T-helper 1 cell treated with Interleukin-12 subunit alpha and Interleukin-12 subunit beta and Interleukin-4 antibody, amounts not matched to agents 30 μg/mL and 1 μg/mL, for 36 hours (primary cell): Measurements from ENCODE around the gene HEYL.

Experiments
- H3K27ac Mint-ChIP-seq: one replicate; pipeline ENCODE4 v1.8.0; 2021; ENCODE audit warnings: mild to moderate bottlenecking, mixed read lengths
- H3K27me3 Mint-ChIP-seq: one replicate; pipeline ENCODE4 v1.8.0; 2021; ENCODE audit warnings: low read depth, mixed read lengths
- H3K36me3 Mint-ChIP-seq: one replicate; pipeline ENCODE4 v1.8.0; 2021; ENCODE audit warnings: low read depth, mixed read lengths
- H3K4me1 Mint-ChIP-seq: one replicate; pipeline ENCODE4 v1.8.0; 2021; ENCODE audit warnings: low read depth, mixed read lengths
- H3K4me3 Mint-ChIP-seq: one replicate; pipeline ENCODE4 v1.8.0; 2021; ENCODE audit warnings: mild to moderate bottlenecking, moderate library complexity, mixed read lengths
- H3K9me3 Mint-ChIP-seq: one replicate; pipeline ENCODE4 v1.8.0; 2021; ENCODE audit warnings: mixed read lengths

The HEYL gene

DNA sequence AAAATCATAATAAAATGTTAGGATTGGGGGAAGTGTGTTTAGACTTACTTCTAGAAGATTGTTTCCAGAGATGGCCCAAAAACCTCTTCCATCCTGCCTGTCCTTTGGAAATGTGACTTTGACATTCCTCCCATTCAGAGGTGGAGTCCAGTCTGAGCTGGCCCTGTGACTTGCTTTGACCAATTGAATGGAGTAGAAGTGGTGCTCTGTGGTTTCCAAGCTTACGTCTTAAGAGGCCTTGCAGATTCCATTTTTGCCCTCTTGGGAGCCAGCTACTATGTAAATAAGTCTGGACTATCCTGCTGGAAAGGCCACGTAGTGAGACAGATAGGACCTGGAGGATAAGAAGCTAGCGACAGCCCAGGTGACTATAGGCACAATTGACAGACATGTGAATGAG is 33.8 kb upstream of the HEYL start:
- H3K36me3 Mint-ChIP-seq = peaks cover 3% of the 10 kb centered on the region
- no peaks in the 10 kb centered on the region for H3K9me3 Mint-ChIP-seq
- no peak overlapping the region for H3K4me3 Mint-ChIP-seq
- H3K27ac Mint-ChIP-seq = no peak overlapping the region
- peaks cover 17% of the 10 kb centered on the region for H3K27me3 Mint-ChIP-seq
- H3K4me1 Mint-ChIP-seq = peaks cover 10% of the 10 kb centered on the region

DNA sequence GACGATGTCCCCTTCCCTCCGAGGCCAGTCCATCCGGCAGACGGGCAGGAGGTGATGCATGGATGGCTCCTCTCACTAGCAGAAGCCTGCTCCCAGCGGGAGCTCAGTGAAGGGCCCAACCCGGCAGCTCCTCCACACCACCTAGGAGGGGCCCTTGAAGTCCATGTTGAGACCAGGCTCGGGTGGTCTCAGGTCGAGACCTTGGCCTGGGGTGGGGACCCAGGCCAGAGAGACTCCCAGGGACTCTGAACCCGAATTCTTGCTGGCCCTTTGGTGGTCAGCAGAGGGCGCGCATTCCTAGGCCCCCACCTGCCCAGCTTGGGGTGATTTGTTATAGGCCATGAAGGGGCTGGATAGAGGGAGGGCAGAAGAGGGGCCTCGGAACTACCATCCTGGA is 33.1 kb upstream of the HEYL start:
- peaks cover 13% of the 10 kb centered on the region for H3K4me1 Mint-ChIP-seq
- peak overlapping the region; percentile 57 for H3K4me3 Mint-ChIP-seq
- H3K36me3 Mint-ChIP-seq = peaks cover 3% of the 10 kb centered on the region
- H3K27ac Mint-ChIP-seq = no peak overlapping the region
- peaks cover 17% of the 10 kb centered on the region for H3K27me3 Mint-ChIP-seq
- H3K9me3 Mint-ChIP-seq = no peaks in the 10 kb centered on the region

DNA sequence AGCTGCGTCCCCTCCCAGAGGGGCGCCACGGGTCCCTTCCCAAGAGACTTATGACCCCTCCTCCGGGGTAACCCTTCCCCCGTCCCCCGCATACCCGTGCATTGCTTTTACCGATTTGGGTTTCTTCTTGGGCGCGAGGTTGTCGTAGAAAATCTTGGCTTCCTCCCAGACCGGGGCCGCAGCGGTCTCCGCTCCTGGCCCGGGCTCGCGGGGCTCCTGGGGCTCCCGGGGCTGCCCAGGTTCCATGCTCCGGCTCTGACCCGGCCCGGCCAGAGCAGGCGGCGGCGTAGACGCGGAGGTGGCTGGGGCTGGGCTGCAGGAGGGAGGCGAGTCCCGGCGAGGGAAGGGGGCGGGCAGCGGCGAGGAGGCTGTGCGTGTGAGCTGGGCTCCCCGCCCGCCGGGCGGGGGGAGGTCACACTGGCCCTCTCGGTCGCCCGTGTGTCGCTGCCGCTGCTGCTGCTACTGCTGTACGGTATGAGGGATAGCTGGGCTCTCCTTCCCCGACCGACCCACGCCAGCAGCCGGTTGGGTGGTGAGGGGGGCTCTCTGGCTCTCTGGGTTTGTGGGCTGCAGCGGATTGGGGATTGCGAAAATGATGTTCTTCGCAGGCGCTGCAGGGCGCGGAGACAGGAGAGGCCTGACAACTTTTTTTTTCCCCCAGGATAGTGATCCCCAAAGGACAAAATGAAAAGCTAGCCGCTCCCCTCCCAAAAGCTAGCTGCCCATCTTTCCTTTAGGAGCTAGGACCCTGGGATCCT is 32.5 kb upstream of the HEYL start, which contains the start of gene NT5C1A:
NT5C1A (minus strand) TSS at position 315 of the 758 bp plus-strand sequence; CDS start at position 246, 69 bp downstream.
- H3K36me3 Mint-ChIP-seq = peaks cover 3% of the 10 kb centered on the region
- H3K9me3 Mint-ChIP-seq = no peaks in the 10 kb centered on the region
- no peak within 1 kb of the TSS for H3K27ac Mint-ChIP-seq
- peaks cover 17% of the 10 kb centered on the region for H3K27me3 Mint-ChIP-seq
- peak within 1 kb of the TSS; percentile 57 for H3K4me3 Mint-ChIP-seq
- H3K4me1 Mint-ChIP-seq = peaks cover 19% of the 10 kb centered on the region

DNA sequence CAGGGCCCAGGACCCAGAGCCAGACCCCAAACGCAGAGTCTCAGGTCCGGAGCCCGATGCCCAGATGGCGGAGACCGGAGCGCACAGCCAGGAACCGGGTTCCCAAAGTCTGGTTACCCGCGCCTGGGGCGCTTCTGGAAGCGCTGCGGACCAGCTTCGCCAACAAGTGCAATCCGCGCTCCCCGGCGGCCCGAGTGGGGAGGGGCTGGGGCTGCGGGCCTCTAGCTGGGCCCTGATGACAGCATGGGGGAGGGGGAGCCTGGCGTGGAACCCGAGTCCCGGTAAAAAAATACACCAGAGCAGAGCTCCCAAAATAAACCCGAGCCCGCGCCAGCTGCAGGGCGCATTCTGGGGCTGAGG is 32.0 kb upstream of the HEYL start:
- Mint-ChIP-seq H3K36me3 (peaks cover 3% of the 10 kb centered on the region), H3K27me3 (peaks cover 17% of the 10 kb centered on the region), H3K9me3 (no peaks in the 10 kb centered on the region), H3K27ac (no peak overlapping the region), H3K4me3 (peak overlapping the region; percentile 57), H3K4me1 (peaks cover 24% of the 10 kb centered on the region)

DNA sequence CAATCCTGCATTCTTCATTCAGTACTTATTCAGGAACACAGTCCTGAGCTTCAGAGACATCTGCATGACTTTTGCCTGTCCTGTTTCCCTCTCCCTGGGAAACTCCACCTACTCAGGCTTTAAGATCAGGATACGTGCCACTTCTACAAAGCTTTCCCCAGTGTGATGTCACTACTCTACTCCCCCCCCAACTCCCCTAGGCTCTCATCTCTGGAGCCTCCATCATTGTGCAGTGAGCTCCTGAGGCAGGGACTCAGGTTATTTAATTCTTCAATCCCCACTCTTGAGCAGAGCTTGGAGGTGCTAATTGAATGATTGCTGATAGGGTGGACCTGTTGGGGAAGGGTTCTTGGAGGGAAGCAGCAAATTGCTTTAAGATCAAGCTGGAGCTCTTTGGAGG is 31.2 kb upstream of the HEYL start:
- H3K27me3 Mint-ChIP-seq = peaks cover 17% of the 10 kb centered on the region
- H3K4me1 Mint-ChIP-seq = peaks cover 24% of the 10 kb centered on the region
- no peak overlapping the region for H3K27ac Mint-ChIP-seq
- peaks cover 3% of the 10 kb centered on the region for H3K36me3 Mint-ChIP-seq
- no peaks in the 10 kb centered on the region for H3K9me3 Mint-ChIP-seq
- no peak overlapping the region for H3K4me3 Mint-ChIP-seq

DNA sequence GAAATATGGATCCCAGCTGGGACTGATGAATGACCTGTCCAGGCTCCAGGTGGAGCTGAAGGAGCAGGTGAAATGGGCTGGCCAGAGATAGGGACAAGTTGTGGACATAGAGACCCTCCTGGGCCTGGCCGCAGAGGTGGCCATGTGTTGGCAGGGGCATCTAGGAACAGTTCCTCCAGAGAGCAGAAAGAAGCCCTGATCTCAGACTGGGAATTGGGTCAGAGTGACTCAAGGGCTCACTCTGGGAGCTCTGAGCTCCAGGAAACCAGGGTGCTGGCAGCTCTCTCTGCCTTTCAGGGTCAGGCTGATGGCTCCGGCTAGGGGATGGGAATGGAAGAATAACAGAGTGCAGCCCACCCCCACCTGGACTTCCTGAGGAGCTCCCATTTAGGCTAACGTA is 29.5 kb upstream of the HEYL start:
- peaks cover 4% of the 10 kb centered on the region for H3K36me3 Mint-ChIP-seq

DNA sequence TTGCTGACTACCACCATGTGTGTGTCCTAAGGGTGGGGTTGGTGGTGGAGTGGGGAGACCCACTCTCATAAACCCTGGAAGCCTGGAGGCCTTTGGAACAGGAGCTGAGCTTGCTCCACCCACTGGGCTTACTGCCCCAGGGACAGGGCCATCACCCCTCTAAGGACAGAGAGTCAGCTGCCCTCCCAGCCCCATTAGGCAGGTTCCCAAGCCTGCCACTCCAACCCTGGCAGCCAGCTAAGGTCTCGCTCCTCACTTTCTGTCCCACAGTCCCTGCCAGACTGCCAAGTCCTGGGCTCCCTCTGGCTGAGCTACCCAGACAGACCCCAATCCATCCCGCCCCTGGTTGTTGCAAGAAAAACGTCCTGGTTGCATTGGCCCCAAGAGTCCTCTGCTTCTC is 28.7 kb upstream of the HEYL start:
- Mint-ChIP-seq H3K9me3 (no peaks in the 10 kb centered on the region), H3K27ac (no peak overlapping the region), H3K36me3 (peaks cover 4% of the 10 kb centered on the region), H3K27me3 (peaks cover 14% of the 10 kb centered on the region), H3K4me3 (no peak overlapping the region), H3K4me1 (peaks cover 22% of the 10 kb centered on the region)

More for the DNA sequence above, 29.5 kb upstream of the HEYL start:
- Mint-ChIP-seq H3K27ac (no peak overlapping the region), H3K4me1 (peaks cover 24% of the 10 kb centered on the region), H3K27me3 (peaks cover 17% of the 10 kb centered on the region), H3K4me3 (no peak overlapping the region), H3K9me3 (no peaks in the 10 kb centered on the region)

DNA sequence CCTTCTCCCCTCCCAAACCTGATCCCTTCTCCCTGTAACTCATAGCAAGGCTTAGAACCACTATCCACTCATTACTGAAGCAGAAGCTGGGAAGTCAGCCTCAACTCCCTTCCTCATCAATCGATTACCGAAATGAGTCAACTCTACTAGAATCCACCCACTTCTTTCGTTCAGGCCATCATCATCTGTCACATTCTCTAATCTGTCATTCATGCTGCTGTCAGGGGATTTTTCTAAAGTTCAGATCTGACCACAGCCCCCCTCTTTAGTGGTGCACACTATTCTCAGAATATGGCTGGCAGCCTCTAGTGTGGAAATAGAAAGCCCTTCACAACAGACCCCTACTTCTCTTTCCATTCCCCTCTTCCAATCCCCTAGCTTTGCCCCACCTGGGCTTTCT is 27.3 kb upstream of the HEYL start:
- peak overlapping the region; percentile 25 for H3K4me3 Mint-ChIP-seq
- H3K4me1 Mint-ChIP-seq = peaks cover 22% of the 10 kb centered on the region
- peaks cover 10% of the 10 kb centered on the region for H3K27me3 Mint-ChIP-seq
- H3K27ac Mint-ChIP-seq = peak overlapping the region; percentile 43
- peaks cover 4% of the 10 kb centered on the region for H3K36me3 Mint-ChIP-seq
- H3K9me3 Mint-ChIP-seq = no peaks in the 10 kb centered on the region

DNA sequence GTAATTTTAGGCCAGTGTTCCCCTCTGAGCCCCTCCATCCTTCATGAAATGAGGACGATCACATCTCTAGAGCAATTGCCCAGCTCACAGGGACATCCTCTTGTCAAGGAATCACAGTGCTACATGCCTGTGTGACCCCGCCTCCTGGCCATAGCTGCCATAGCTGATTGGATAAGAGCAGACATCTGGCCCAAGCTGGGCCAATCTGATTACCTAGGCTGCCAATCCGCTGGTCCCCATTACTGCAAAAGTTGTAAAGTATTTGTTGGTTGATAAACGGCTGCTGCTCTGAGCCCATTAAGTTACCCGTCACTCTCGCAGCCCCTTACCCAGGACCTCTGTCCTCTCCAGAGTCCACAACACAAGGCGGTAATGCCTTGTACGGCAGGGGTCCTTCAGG is 24.1 kb upstream of the HEYL start:
- no peak overlapping the region for H3K4me3 Mint-ChIP-seq
- H3K27ac Mint-ChIP-seq = no peak overlapping the region
- no peaks in the 10 kb centered on the region for H3K27me3 Mint-ChIP-seq
- H3K36me3 Mint-ChIP-seq = peaks cover 1% of the 10 kb centered on the region
- no peaks in the 10 kb centered on the region for H3K9me3 Mint-ChIP-seq
- peaks cover 17% of the 10 kb centered on the region for H3K4me1 Mint-ChIP-seq

DNA sequence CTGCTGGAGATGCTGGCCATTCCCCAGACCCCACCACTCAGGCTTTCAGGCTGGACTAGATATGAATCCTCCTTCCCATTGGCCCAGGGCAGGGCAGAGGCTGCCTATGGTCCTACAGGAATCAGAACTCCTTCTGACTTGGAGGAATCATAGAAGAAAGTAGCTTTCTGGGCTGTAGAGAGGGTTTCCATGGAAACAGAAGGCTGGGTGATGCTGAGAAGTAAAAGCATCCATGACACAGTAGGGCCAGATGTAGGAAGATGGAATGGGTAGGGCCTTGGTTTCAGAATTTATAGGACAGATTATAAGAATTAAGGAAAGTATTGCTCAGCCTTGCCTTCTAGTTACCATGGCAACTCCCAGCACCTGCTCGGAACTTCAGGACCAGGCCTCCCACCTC is 23.4 kb upstream of the HEYL start:
- Mint-ChIP-seq H3K36me3 (peaks cover 1% of the 10 kb centered on the region), H3K9me3 (no peaks in the 10 kb centered on the region), H3K27me3 (no peaks in the 10 kb centered on the region), H3K27ac (no peak overlapping the region), H3K4me3 (no peak overlapping the region), H3K4me1 (peaks cover 17% of the 10 kb centered on the region)

DNA sequence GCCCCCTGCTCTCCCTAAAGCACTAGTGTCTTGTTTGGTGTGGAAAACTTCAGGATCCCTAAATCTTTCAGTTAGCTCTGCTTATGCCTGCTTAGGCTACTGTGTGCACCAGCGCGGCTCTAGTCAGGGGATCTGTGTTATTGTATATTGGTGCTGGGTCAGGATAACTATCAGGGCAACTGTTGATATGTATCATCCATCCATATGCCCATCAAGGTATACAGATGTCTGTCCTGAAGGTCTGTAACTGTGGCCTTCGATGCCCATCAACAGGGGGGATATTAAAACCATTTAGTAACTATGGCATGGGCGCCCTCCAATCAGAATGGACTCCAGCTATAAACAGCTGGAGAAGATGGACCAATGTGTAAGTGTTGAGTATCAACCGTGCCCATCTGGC is 20.1 kb upstream of the HEYL start:
- Mint-ChIP-seq H3K4me1 (peaks cover 5% of the 10 kb centered on the region), H3K4me3 (no peak overlapping the region), H3K27me3 (no peaks in the 10 kb centered on the region), H3K36me3 (no peaks in the 10 kb centered on the region), H3K9me3 (no peaks in the 10 kb centered on the region), H3K27ac (no peak overlapping the region)

DNA sequence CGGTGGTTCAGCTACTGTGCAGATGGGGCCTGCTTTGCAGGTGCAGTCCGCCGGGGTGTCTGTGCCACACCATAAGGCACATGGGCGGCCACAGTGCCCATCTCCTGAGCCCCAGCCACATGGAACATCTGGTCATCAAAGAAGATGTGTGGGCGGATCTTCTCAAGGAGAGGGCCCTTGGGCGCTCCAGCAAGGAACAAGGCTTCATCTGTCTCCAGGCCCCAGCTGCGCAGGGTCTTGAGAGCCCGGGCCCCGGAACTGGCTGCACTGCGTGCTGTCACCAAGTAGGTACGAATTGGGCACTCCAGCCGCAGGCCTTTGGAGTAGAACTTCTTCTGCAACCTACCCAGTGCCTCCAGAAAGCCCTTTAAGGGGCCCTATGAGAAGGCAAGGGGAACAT is 19.7 kb upstream of the HEYL start:
- H3K4me1 Mint-ChIP-seq = peaks cover 6% of the 10 kb centered on the region
- no peaks in the 10 kb centered on the region for H3K9me3 Mint-ChIP-seq
- no peak overlapping the region for H3K27ac Mint-ChIP-seq
- H3K4me3 Mint-ChIP-seq = no peak overlapping the region
- H3K36me3 Mint-ChIP-seq = no peaks in the 10 kb centered on the region
- H3K27me3 Mint-ChIP-seq = no peaks in the 10 kb centered on the region

DNA sequence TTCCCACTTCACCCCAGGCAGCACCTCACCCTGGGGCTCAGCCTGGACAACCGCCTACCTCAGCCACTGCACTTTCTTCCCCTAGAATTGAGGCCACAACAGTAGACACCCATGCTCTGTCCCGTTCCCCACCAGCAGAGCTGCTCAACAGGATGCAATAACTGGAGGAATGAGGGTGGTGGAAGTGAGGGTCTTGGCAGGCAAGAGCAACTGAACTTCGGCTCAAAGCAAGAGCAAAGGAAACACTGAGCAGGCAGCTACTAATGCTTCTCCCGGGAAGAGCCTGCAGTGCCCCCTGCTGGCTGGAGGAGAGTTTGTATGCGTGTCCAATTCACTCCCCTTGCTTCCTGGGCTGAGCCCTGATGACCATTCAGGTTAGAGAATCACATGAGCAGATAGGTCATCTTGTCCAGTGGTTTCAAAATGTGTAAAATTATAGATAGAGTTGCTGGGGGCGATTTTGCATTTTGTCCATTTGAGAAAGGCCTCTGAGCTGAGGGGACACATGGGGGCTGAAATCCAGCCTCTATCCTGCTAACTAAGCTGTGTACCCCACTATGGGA is 18.6 kb upstream of the HEYL start:
- H3K36me3 Mint-ChIP-seq = no peaks in the 10 kb centered on the region
- no peak overlapping the region for H3K27ac Mint-ChIP-seq
- no peaks in the 10 kb centered on the region for H3K9me3 Mint-ChIP-seq
- peaks cover 3% of the 10 kb centered on the region for H3K27me3 Mint-ChIP-seq
- H3K4me1 Mint-ChIP-seq = peaks cover 14% of the 10 kb centered on the region
- H3K4me3 Mint-ChIP-seq = peak overlapping the region; percentile 59

DNA sequence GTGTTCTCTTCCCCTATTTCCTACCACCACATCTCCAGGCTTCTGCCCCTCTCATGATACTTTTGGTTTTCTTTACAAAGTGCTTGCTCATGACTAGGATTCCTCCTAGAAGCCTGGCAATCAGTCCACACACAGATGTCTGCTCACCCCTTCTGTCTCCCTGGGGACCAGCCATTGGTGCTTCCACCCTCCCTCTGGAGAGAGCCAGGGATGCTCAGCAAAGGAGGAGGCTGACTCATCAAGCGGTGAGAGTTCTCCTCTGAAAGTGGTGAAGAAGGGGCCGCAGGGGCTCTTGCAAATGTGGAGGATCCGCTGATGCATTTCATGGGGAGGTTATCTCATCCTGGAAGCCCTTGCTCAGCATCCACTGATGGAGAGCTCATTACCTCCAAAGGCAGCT is 18.0 kb upstream of the HEYL start:
- no peaks in the 10 kb centered on the region for H3K9me3 Mint-ChIP-seq
- H3K27me3 Mint-ChIP-seq = peaks cover 3% of the 10 kb centered on the region
- H3K27ac Mint-ChIP-seq = no peak overlapping the region
- peaks cover 17% of the 10 kb centered on the region for H3K4me1 Mint-ChIP-seq
- no peak overlapping the region for H3K4me3 Mint-ChIP-seq
- H3K36me3 Mint-ChIP-seq = no peaks in the 10 kb centered on the region

DNA sequence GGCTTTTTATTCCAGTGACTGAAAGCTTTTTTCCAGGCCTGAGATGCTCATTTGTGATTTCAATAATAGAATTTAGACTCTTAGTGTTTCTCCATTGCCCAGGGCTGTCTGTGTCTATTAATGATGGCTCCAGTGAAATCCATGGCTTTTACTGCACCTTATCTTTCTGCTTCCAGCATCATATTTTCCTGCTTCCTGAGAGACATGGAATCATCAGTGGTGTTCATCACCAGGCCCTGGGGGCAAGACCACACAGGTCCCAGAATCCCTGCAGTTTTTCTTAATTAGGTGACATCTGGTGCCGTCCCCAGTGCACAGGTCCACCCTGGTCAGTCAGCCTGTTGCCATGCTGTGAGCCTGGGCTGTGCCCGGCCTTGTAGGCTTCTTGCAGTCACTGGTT is 16.9 kb upstream of the HEYL start:
- peaks cover 3% of the 10 kb centered on the region for H3K27me3 Mint-ChIP-seq
- no peaks in the 10 kb centered on the region for H3K9me3 Mint-ChIP-seq
- H3K27ac Mint-ChIP-seq = no peak overlapping the region
- peaks cover 17% of the 10 kb centered on the region for H3K4me1 Mint-ChIP-seq
- no peak overlapping the region for H3K4me3 Mint-ChIP-seq
- no peaks in the 10 kb centered on the region for H3K36me3 Mint-ChIP-seq
